CD4-positive, alpha-beta T cell treated with Interleukin-1 beta for 1 hour (primary cell): ENCODE measurements around the gene GSK3A.

Source experiments
- DNase-seq, 2 donors: peaks; one replicate each; pipeline ENCODE4 v3.0.0-alpha.2; 2020 to 2022

The GSK3A gene

GRCh38 chr19:42247640-42248199 lies 5.3 kb upstream of the GSK3A start:
- peak; percentile 26 to 31 for DNase-seq

GRCh38 chr19:42246922-42247639 lies 4.7 kb upstream of the GSK3A start:
- peak; percentile 35 to 48 for DNase-seq

DNA sequence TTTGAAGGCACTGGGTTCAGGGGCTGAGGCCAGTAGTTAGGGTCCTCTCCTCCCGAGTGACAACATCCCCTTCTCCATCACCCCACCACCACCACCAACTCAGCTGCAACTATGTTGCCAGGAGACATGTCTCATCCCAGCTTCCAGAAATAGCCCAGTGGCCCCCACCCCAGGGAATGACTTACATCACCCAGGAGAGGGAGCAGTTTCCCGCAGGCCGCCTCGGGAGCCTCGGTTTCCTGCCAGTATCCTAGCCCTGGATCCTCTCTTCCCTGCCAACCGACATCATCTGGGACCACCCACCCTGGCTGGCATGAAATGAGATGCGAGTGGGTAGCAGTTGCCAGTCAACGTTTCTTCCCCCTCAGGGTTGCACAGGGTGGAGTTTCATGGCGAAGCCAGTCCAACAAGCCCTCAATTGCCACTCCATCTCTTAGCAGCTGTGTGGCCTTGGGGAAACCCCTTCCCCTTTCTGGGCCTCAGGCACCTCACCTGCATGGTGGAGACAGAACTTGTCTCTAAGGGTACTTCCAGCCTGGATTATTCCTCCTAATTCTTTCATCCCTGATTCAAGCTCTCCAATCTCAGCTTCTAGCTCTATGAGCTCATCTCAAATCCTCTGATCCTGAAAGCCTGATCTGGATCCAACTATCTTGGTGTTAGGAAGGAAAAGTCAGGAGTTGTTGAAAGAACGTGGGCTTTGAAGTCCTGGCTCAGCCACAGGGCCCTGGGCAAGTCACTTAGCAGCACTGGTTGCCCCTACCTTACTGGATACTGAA lies 3.9 kb upstream of the GSK3A start:
- DNase-seq: peak; percentile 47 to 50

GRCh38 chr19:42245231-42245630 lies 2.8 kb upstream of the GSK3A start:
- no peak for DNase-seq

- DNase-seq: peak; percentile 92 to 94
These were observed 2.2 kb upstream of the GSK3A start for GRCh38 chr19:42244347-42245220.

GRCh38 chr19:42242069-42242511 lies 312 bp downstream of the GSK3A start:
- DNase-seq: no peak

GRCh38 chr19:42241279-42241678 lies 1.1 kb downstream of the GSK3A start:
- DNase-seq: no peak

GRCh38 chr19:42239544-42240220 lies 2.7 kb downstream of the GSK3A start:
- no peak for DNase-seq

GRCh38 chr19:42235181-42235580 lies 7.2 kb downstream of the GSK3A start:
- no peak for DNase-seq

GRCh38 chr19:42234364-42234763 lies 8.0 kb downstream of the GSK3A start:
- no peak for DNase-seq

DNA sequence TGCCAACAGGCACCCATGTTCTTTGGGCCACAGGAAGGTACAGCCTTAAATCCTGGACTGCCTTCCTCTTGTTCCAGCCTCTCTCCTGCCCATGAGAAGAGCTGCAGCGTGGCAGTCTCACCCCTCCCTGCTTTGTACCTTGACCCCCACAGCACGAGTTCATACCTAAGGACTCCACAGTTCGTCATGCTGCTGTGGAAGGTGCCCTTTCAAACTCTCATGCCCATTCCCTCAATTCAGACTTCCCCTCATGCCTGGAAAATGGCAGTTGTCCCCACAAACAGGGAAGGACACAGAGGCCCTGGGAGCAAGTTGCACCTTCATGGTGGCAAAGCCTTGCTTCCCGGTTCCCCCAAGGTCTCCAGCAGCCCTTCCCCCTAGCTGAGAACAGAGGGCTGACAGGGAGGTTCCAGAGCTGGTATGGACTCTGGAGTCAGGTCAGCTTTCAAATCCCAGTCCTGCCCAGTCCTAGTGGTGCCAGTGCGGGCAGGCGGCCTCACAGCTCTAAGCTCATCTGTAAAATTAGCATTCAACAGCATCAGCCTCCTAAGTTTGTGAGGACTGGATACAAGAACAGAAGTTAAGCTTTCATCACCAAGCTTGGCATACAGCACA lies 8.6 kb downstream of the GSK3A start:
- no peak for DNase-seq

- DNase-seq: no peak
These were observed 9.3 kb downstream of the GSK3A start for GRCh38 chr19:42233106-42233505.

DNA sequence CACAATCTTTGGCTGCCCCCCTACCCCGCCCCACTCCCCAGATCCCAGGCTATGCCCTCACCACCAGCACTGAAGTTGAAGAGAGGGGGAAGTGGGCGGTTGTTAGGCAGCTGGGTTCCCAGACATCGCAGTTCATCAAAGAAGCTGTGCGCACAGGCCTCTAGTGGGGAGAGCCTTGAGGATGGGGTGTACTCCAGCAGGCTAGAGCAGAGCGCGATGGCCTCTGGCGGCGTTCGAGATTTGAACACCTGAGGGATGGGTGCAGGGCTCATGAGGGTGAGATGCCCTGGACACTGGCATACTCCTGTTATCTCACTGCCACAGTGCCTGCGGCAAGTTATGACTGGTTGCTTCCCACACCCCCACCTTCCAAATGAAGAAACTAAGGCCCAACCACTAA lies 10.0 kb downstream of the GSK3A start:
- DNase-seq: no peak

GRCh38 chr19:42230571-42230970 lies 11.8 kb downstream of the GSK3A start:
- DNase-seq: no peak

DNA sequence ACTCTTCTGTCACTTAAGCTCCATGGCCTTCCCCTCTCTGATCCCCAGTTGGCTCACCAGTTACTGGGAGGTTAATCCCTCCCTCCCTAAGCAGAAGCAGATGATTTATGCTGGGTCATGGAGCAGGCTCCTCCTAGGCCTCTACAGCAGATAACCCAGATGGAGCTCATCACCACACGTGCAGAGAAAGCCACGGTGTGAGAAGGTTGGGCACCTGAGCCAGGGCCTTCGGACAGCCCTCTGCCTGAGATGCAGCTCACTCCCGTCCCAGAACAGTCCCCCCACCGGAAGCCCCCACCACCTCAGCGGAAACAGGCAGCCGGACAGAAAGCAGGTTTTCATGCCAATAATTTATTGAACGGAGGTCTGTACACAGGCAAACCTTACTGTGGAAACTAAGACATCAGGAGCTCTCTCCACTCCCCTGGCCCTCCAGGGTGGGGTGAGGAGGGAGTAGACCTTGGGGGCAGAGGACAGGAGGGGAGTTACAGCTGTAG lies 12.5 kb downstream of the GSK3A start:
- DNase-seq: no peak

GRCh38 chr19:42229301-42229854 lies 13.0 kb downstream of the GSK3A start:
- DNase-seq: no peak

- no peak for DNase-seq
These were observed 13.8 kb downstream of the GSK3A start for GRCh38 chr19:42228641-42229040.

GRCh38 chr19:42226886-42227285 lies 15.5 kb downstream of the GSK3A start:
- DNase-seq: no peak

- no peak for DNase-seq
These were observed 16.6 kb downstream of the GSK3A start for GRCh38 chr19:42225718-42226292.

GRCh38 chr19:42224940-42225717 lies 17.3 kb downstream of the GSK3A start:
- DNase-seq: no peak
